Keratinocyte (primary cell): ENCODE measurements around the gene TMED10. TPM values are rescaled to one million over a fixed set of nuclear protein-coding genes. Genes with fewer than 3 reads are reported as not detected.

Source experiments
- DNase-seq: peaks from one replicate; pipeline ENCODE4 v3.0.0-alpha.2; 2011; ENCODE audit warnings: low read depth, missing footprints, low spot score
- FAIRE-seq: peaks from 2 replicates; lab custom pipeline; 2011; peaks lifted over from hg19 to GRCh38; lab: Jason Lieb, UNC
- H2AFZ ChIP-seq: 2 replicates; pipeline ENCODE4 v1.6.0; 2012; ENCODE audit warnings: low read length, control low read depth, inconsistent platforms; ENCODE audit not compliant: control insufficient read depth
- H3K27ac ChIP-seq: 2 replicates; pipeline ENCODE4 v1.5.1; 2011; ENCODE audit warnings: low read length; ENCODE audit not compliant: control insufficient read depth, insufficient read depth
- H3K27me3 ChIP-seq: 3 replicates; pipeline ENCODE4 v1.6.0; 2011; ENCODE audit warnings: low read length; ENCODE audit not compliant: control insufficient read depth, insufficient read depth; ENCODE audit errors: extremely low read depth
- H3K36me3 ChIP-seq, 2 experiments: 2 replicates in 1 of 2; 3 replicates in 1 of 2; pipeline ENCODE4 v1.5.1; 2011; ENCODE audit warnings: low read length in 2 of 2, mild to moderate bottlenecking in 1 of 2; ENCODE audit not compliant: control insufficient read depth in 2 of 2, insufficient read depth in 2 of 2; ENCODE audit errors: extremely low read depth in 1 of 2
- H3K4me1 ChIP-seq: 3 replicates; pipeline ENCODE4 v1.5.1; 2011; ENCODE audit warnings: low read length; ENCODE audit not compliant: control insufficient read depth, insufficient read depth; ENCODE audit errors: extremely low read depth
- H3K4me2 ChIP-seq: 3 replicates; pipeline ENCODE4 v1.6.0; 2011; ENCODE audit warnings: low read depth, low read length; ENCODE audit not compliant: control insufficient read depth, insufficient read depth; ENCODE audit errors: extremely low read depth
- H3K4me3 ChIP-seq, 3 experiments: fragments of 200-600 bp in 1 of 3; sonication (generic) in 1 of 3; 2 replicates in 2 of 3; 3 replicates in 1 of 3; pipeline ENCODE4 v1.5.1; 2011 to 2016; ENCODE audit warnings: low read length in 3 of 3, mild to moderate bottlenecking in 3 of 3, control low read depth in 2 of 3, inconsistent platforms in 1 of 3, low read depth in 1 of 3, mixed read lengths in 1 of 3, mixed run types in 1 of 3, moderate library complexity in 1 of 3; ENCODE audit not compliant: control insufficient read depth in 2 of 3, insufficient read depth in 2 of 3; ENCODE audit errors: extremely low read depth in 1 of 3
- H3K79me2 ChIP-seq: 2 replicates; pipeline ENCODE4 v1.6.0; 2012; ENCODE audit warnings: low read length; ENCODE audit not compliant: control insufficient read depth, insufficient read depth
- H3K9ac ChIP-seq: 3 replicates; pipeline ENCODE4 v1.6.0; 2011; ENCODE audit warnings: low read length; ENCODE audit not compliant: control insufficient read depth, insufficient read depth; ENCODE audit errors: extremely low read depth
- H3K9me1 ChIP-seq: 3 replicates; pipeline ENCODE4 v1.6.0; 2011; ENCODE audit warnings: low read length; ENCODE audit not compliant: control insufficient read depth, insufficient read depth; ENCODE audit errors: extremely low read depth
- H3K9me3 ChIP-seq: 2 replicates; pipeline ENCODE4 v1.5.1; 2012; ENCODE audit warnings: low read depth, low read length; ENCODE audit not compliant: control insufficient read depth
- H4K20me1 ChIP-seq: 3 replicates; pipeline ENCODE4 v1.6.0; 2011; ENCODE audit warnings: low read length; ENCODE audit not compliant: control insufficient read depth, insufficient read depth; ENCODE audit errors: extremely low read depth
- CTCF ChIP-seq, 3 experiments: IDR thresholded peaks in 1 of 3; conservative IDR thresholded peaks in 1 of 3; optimal IDR thresholded peaks in 1 of 3; 2 replicates in 2 of 3; 3 replicates in 1 of 3; pipeline versions ENCODE3 to v1.5.1; 2011; ENCODE audit warnings: low read length in 3 of 3, mild to moderate bottlenecking in 3 of 3, moderate library complexity in 2 of 3, control low read depth in 1 of 3, inconsistent platforms in 1 of 3; ENCODE audit not compliant: insufficient read depth in 2 of 3; ENCODE audit errors: extremely low read depth in 1 of 3
- EZH2 ChIP-seq: IDR thresholded peaks from one replicate; pipeline ENCODE4 v1.6.1; 2012; ENCODE audit warnings: inconsistent platforms, mild to moderate bottlenecking, low read length, moderate library complexity
- dilution Hi-C: fragments of 300-500 bp; cut with MboI; formaldehyde crosslinking; loops from one replicate; pipeline ENCODE4 v1.7.0; 2020; ENCODE audit warnings: low sequenced_read_pairs; ENCODE audit not compliant: extremely low pct_ligation_motif_present
- polyA plus RNA-seq, 5 experiments: library from polyadenylated mRNA; depleted of rRNA in 3 of 5; stranded (reverse) in 3 of 5; stranded (forward) in 1 of 5; unstranded in 1 of 5; fragments of >200 nt; gene quantifications; 1 replicate in 1 of 5; 2 replicates in 3 of 5; 3 replicates in 1 of 5; pipeline versions ENCODE4 v1.2.1 to v1.2.3, GENCODE V29; 2011 to 2012; ENCODE audit warnings: missing spikeins in 2 of 5, low read depth in 1 of 5, low replicate concordance in 1 of 5

Gene TMED10
- polyA plus RNA-seq, 1 donor (not counting 4 experiments of a cell fraction or from before 2014, with no cell fraction given), result 428 TPM

DNA sequence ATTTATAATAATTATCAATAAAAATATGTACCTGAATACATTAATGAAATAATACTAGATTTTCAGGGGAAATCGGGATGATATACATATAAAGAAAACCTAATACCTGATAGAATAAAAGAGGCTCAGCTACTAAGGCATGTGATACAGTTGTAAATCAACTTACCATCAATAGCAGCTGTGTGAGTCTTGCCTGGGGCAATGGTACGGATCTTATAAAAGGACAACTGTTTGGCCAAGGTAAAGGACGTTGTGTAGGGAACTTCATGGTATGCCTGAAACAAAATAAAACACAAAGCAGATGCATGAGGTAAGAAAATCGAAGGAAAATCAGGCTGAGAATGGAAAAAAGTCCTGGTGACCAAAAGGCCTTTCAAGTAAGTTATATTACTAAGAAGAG, 74.9 kb downstream of the TMED10 start:
- Histone ChIP-seq H3K4me2 (no peak overlapping the region), H3K9me3 (no peaks in the 10 kb centered on the region), H3K27me3 (no peaks in the 10 kb centered on the region), H3K4me3 (no peak overlapping the region), H4K20me1 (no peaks in the 10 kb centered on the region), H3K9me1 (no peaks in the 10 kb centered on the region), H3K4me1 (no peaks in the 10 kb centered on the region), H3K9ac (no peak overlapping the region), H3K79me2 (no peaks in the 10 kb centered on the region), H3K27ac (no peak overlapping the region), H2AFZ (no peak overlapping the region), H3K36me3 (peaks cover 11 to 18% of the 10 kb centered on the region in 2 experiments)
- FAIRE-seq, result no peak
- DNase-seq, result no peak
- TF ChIP-seq CTCF (optimal IDR thresholded peaks at IDR 0.05 in 1 of 3, IDR thresholded peaks at IDR 0.05 in 1 of 3, conservative IDR thresholded peaks at IDR 0.05 in 1 of 3; ENCODE audit: extremely low read depth in 1 of 3, insufficient read depth in 2 of 3, low read length in 3 of 3) (no peak), EZH2 (no peak)
- dilution Hi-C loops, result no loop called here

- Histone ChIP-seq H3K27me3 (no peaks in the 10 kb centered on the region), H4K20me1 (no peaks in the 10 kb centered on the region), H3K36me3 (peaks cover 11 to 14% of the 10 kb centered on the region in 2 experiments), H3K9ac (no peak overlapping the region), H3K27ac (no peak overlapping the region), H3K4me1 (no peaks in the 10 kb centered on the region), H3K4me2 (no peak overlapping the region), H3K79me2 (no peaks in the 10 kb centered on the region), H2AFZ (no peak overlapping the region), H3K9me3 (no peaks in the 10 kb centered on the region), H3K9me1 (no peaks in the 10 kb centered on the region), H3K4me3 (no peak overlapping the region)
- FAIRE-seq (no peak), DNase-seq (no peak)
- no peak for TF ChIP-seq CTCF (optimal IDR thresholded peaks at IDR 0.05 in 1 of 3, IDR thresholded peaks at IDR 0.05 in 1 of 3, conservative IDR thresholded peaks at IDR 0.05 in 1 of 3; ENCODE audit: extremely low read depth in 1 of 3, insufficient read depth in 2 of 3, low read length in 3 of 3)
- no peak for TF ChIP-seq EZH2
- dilution Hi-C loops, result no loop called here
Observed at GRCh38 chr14:75098682-75099081, 77.7 kb downstream of the TMED10 start.
